ENCODE data around the gene FBXO3. TPM values are rescaled to one million over a fixed set of nuclear protein-coding genes. Genes with fewer than 3 reads are reported as not detected.
"Not testable (repeated sequence)": the region's sequence is repeated elsewhere in the genome, so short reads cannot be mapped to it uniquely, and the experiment has no call there.

Gene FBXO3
- total RNA-seq, 4 donors from 2014 or later = 27.8 to 36.3 (median 28.7) TPM

DNA sequence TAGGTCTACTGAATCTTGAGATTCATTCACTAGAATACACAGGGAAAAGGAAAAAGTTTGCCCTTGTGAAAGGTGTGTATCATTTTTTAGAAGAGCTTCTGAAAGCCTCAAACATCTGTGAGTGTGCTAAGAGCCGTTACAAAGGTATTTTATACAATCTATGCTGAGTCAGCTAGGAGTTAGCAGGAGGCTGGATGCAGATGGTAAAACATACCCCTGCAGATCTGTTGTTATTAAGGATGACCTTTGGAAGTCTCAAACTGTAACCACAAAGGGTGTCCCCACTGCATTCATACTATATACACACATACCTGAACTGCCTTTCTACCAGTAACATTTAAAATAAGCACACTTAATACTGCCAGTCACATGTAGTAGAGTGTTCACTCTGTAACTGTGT, 65.3 kb downstream of the FBXO3 start:
- peaks cover 0 to 60% (median 7%) of the 10 kb centered on the region in 3 donors for H3K36me3 ChIP-seq
- DNase-seq (ENCODE audit: low spot score in 2 of 2) = no peak
- TF ChIP-seq, protein P1, sequence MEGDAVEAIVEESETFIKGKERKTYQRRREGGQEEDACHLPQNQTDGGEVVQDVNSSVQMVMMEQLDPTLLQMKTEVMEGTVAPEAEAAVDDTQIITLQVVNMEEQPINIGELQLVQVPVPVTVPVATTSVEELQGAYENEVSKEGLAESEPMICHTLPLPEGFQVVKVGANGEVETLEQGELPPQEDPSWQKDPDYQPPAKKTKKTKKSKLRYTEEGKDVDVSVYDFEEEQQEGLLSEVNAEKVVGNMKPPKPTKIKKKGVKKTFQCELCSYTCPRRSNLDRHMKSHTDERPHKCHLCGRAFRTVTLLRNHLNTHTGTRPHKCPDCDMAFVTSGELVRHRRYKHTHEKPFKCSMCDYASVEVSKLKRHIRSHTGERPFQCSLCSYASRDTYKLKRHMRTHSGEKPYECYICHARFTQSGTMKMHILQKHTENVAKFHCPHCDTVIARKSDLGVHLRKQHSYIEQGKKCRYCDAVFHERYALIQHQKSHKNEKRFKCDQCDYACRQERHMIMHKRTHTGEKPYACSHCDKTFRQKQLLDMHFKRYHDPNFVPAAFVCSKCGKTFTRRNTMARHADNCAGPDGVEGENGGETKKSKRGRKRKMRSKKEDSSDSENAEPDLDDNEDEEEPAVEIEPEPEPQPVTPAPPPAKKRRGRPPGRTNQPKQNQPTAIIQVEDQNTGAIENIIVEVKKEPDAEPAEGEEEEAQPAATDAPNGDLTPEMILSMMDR (IDR thresholded peaks at IDR 0.05) = no peak
- no peak for TF ChIP-seq POLR2A (IDR thresholded peaks at IDR 0.05)
- TF ChIP-seq EP300 (IDR thresholded peaks at IDR 0.05) = no peak
- peak overlapping the region in 2 of 4 donors; percentile 88 for H3K27ac ChIP-seq
- no peaks in the 10 kb centered on the region for H3K27me3 ChIP-seq
- H3K4me3 ChIP-seq = no peak overlapping the region
- WGBS, 2 donors = 73 to 78% methylated on average over 1 of the region's 1 CpG
- no peaks in the 10 kb centered on the region for H3K9me3 ChIP-seq
- peaks cover 3 to 82% (median 32%) of the 10 kb centered on the region in 4 donors for H3K4me1 ChIP-seq

DNA sequence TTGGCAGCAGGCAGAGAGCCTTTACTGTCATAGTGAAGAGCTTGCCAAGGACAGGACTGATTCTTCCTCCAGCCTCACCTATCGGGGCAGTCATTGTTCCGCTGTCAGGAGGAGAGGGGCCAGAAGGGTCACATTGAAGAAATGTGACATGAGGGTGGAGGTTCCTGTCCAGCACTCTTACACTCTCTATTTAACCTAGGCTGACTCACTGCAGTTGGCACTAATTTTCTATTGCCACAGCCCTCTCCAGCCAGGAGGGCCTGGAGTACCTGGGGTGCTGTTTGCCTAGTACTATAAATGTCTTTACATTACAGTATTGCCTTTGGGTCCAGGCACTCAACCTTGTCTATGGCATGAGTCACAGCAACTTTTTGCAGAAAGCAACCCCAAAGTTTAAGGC, 66.5 kb downstream of the FBXO3 start:
- H3K4me3 ChIP-seq; H3K27me3 ChIP-seq; H3K9me3 ChIP-seq; DNase-seq (ENCODE audit: low spot score in 2 of 2): not testable (repeated sequence)
- TF ChIP-seq EP300 (IDR thresholded peaks at IDR 0.05) = peak in 1 of 2 donors; percentile 16
- H3K4me1 ChIP-seq = peaks cover 6 to 85% (median 39%) of the 10 kb centered on the region in 4 donors
- H3K36me3 ChIP-seq = peaks cover 0 to 55% (median 7%) of the 10 kb centered on the region in 3 donors
- peak overlapping the region; percentile 22 to 88 (median 72) for H3K27ac ChIP-seq
- 80 to 93% methylated on average over 2 of the region's 2 CpGs for WGBS, 2 donors

- peaks cover 6 to 91% (median 48%) of the 10 kb centered on the region in 4 donors for H3K4me1 ChIP-seq
- no peaks in the 10 kb centered on the region for H3K9me3 ChIP-seq
- 55 to 79% methylated on average over 2 of the region's 2 CpGs for WGBS, 2 donors
- peak overlapping the region; percentile 46 to 88 (median 72) for H3K27ac ChIP-seq
- no peak for DNase-seq (ENCODE audit: low spot score in 2 of 2)
- H3K36me3 ChIP-seq = peaks cover 0 to 47% (median 7%) of the 10 kb centered on the region in 3 donors
- no peaks in the 10 kb centered on the region for H3K27me3 ChIP-seq
- TF ChIP-seq POLR2A (IDR thresholded peaks at IDR 0.05) (peak in 1 of 2 donors; percentile 3), EP300 (IDR thresholded peaks at IDR 0.05) (no peak)
- no peak overlapping the region for H3K4me3 ChIP-seq
These were observed 67.4 kb downstream of the FBXO3 start for GRCh38 chr11:33706966-33707365.

GRCh38 chr11:33706546-33706945, 67.8 kb downstream of the FBXO3 start:
- no peaks in the 10 kb centered on the region for H3K9me3 ChIP-seq
- DNase-seq (ENCODE audit: low spot score in 2 of 2) = no peak
- TF ChIP-seq POLR2A (IDR thresholded peaks at IDR 0.05) = peak in 1 of 2 donors; percentile 10
- TF ChIP-seq EP300 (IDR thresholded peaks at IDR 0.05) = peak; percentile 57 to 69
- TF ChIP-seq, protein P1 (IDR thresholded peaks at IDR 0.05) = no peak
- H3K36me3 ChIP-seq = peaks cover 0 to 43% (median 7%) of the 10 kb centered on the region in 3 donors
- H3K4me3 ChIP-seq = no peak overlapping the region
- H3K27me3 ChIP-seq = no peaks in the 10 kb centered on the region
- 19 to 28% methylated on average over 2 of the region's 2 CpGs for WGBS, 2 donors
- H3K4me1 ChIP-seq = peaks cover 6 to 91% (median 51%) of the 10 kb centered on the region in 4 donors
- H3K27ac ChIP-seq = peak overlapping the region; percentile 46 to 88 (median 72)

DNA sequence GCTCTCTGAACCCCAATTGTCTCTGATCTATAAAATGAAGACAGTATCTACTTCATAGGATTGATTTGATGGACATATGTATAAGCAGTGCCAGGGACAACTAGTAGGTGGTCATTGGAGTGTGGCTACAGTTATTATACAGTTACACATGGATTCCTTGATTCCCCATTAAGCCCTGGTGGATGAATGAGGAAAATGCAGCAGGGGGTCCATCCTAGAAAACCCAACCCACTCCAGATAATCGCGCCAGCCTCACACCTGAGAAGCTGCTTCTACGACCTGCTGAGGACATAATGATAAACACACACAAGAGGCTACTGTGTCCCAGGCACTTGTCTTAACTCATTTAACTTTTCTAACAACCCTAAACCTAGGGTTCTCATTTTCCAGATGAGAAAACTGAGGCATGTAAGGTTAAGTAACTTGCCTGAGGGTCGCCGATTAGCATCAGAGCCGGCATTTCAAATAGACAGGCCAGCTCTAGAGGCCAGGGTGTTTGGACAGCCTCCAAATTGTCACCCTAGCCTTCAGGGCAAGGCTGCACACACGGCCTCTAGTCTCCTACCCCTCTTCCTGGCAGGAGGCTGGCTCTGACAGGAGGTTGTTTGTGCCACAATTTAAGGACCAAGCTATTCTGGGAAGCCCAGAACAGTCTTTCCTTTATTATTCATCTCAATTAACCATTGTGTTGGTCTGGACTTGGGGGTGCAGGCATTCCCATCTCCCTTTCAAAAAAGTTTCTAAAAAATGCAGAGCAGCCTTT, 69.9 kb downstream of the FBXO3 start:
- no peaks in the 10 kb centered on the region for H3K9me3 ChIP-seq
- no peaks in the 10 kb centered on the region for H3K27me3 ChIP-seq
- no peak overlapping the region for H3K4me3 ChIP-seq
- TF ChIP-seq, protein P1 (IDR thresholded peaks at IDR 0.05) = peak in 1 of 5 experiments; percentile 10
- TF ChIP-seq EP300 (IDR thresholded peaks at IDR 0.05) (peak in 1 of 2 donors; percentile 71), POLR2A (IDR thresholded peaks at IDR 0.05) (no peak)
- peaks cover 0 to 27% (median 1%) of the 10 kb centered on the region in 3 donors for H3K36me3 ChIP-seq
- H3K27ac ChIP-seq = peak overlapping the region; percentile 51 to 88 (median 79)
- peaks cover 6 to 91% (median 61%) of the 10 kb centered on the region in 4 donors for H3K4me1 ChIP-seq
- 47 to 63% methylated on average over 7 of the region's 7 CpGs for WGBS, 2 donors
- DNase-seq (ENCODE audit: low spot score in 2 of 2) = no peak

GRCh38 chr11:33703788-33704187, 70.5 kb downstream of the FBXO3 start:
- no peak for DNase-seq (ENCODE audit: low spot score in 2 of 2)
- H3K27ac ChIP-seq = peak overlapping the region; percentile 51 to 88 (median 79)
- TF ChIP-seq POLR2A (IDR thresholded peaks at IDR 0.05) (no peak), EP300 (IDR thresholded peaks at IDR 0.05) (peak in 1 of 2 donors; percentile 51)
- no peak overlapping the region for H3K4me3 ChIP-seq
- H3K27me3 ChIP-seq = no peaks in the 10 kb centered on the region
- peaks cover 6 to 89% (median 61%) of the 10 kb centered on the region in 4 donors for H3K4me1 ChIP-seq
- no peaks in the 10 kb centered on the region for H3K9me3 ChIP-seq
- peaks cover 0 to 21% (median 0%) of the 10 kb centered on the region in 3 donors for H3K36me3 ChIP-seq
- WGBS, 2 donors = 75 to 79% methylated on average over 4 of the region's 4 CpGs

All from tibial nerve (tissue), 4 donors.